Measurements from ENCODE around the gene MAEL. TPM values are rescaled to one million over a fixed set of nuclear protein-coding genes. Genes with fewer than 3 reads are reported as not detected.

MAEL gene
- total and polyA plus RNA-seq, 12 donors, result 0.75 to 8.5 (median 3.5) TPM

DNA sequence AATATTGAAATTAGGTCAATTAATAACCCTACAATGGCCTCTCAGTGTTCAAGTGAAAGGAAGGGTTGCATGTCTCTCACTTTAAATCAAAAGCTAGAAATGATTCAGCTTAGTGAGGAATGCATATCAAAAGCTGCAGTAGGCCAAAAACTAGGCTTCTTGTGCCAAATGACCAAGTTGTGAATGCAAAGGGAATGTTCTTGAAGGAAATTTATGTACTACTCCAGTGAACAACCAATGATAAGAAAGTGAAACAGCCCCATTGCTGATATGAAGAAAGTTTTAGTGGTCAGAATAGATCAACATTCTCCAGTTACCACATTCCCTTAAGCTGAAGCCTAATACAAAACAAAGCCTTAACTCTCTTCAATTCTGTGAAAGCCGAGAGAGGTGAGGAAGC is 10.0 kb downstream of the MAEL start:
- Histone ChIP-seq H3K9me3 (peaks cover 0 to 16% (median 0%) of the 10 kb centered on the region in 11 donors), H3K4me3 (no peak overlapping the region), H3K27ac (no peak overlapping the region), H3K27me3 (peaks cover 0 to 10% (median 2%) of the 10 kb centered on the region in 7 donors), H3K4me1 (peaks cover 0 to 4% (median 0%) of the 10 kb centered on the region in 9 donors), H3K36me3 (no peaks in the 10 kb centered on the region)
- intact Hi-C loops (cut with DNase I), result no loop called here
- TF ChIP-seq, protein P1, sequence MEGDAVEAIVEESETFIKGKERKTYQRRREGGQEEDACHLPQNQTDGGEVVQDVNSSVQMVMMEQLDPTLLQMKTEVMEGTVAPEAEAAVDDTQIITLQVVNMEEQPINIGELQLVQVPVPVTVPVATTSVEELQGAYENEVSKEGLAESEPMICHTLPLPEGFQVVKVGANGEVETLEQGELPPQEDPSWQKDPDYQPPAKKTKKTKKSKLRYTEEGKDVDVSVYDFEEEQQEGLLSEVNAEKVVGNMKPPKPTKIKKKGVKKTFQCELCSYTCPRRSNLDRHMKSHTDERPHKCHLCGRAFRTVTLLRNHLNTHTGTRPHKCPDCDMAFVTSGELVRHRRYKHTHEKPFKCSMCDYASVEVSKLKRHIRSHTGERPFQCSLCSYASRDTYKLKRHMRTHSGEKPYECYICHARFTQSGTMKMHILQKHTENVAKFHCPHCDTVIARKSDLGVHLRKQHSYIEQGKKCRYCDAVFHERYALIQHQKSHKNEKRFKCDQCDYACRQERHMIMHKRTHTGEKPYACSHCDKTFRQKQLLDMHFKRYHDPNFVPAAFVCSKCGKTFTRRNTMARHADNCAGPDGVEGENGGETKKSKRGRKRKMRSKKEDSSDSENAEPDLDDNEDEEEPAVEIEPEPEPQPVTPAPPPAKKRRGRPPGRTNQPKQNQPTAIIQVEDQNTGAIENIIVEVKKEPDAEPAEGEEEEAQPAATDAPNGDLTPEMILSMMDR (IDR thresholded peaks at IDR 0.05), result no peak
- no peak for ATAC-seq
- DNase-seq, result no peak
- WGBS, 2 donors, result 76 to 84% methylated on average over 1 of the region's 1 CpG

DNA sequence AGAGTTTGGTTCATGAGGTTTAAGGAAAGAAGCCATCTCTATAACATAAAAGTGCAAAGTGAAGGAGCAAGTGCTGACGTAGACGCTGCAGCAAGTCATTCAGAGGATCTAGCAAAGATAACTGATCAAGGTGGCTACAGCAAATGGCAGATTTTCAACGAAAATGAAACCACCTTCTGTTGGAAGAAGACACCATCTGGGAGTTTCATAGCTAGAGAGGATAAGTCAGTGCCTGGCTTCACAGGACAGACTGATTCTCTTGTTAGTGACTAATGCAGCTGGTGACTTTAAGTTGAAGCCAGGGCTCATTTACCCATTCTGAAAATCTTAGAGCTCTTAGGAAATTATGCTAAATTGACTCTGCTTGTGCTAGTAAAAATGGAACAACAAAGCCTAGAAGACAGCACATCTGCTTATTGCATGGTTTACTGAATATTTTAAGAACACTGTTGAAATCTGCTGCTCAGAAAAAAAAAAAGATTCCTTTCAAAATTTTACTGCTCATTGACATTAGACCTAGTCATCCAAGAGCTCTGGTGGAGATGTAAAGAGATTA is 10.5 kb downstream of the MAEL start:
- no peak overlapping the region for H3K4me3 ChIP-seq
- no peak for DNase-seq
- 57 to 62% methylated on average over 3 of the region's 3 CpGs for WGBS, 2 donors
- H3K27me3 ChIP-seq, result peaks cover 0 to 10% (median 1%) of the 10 kb centered on the region in 7 donors
- peaks cover 0 to 16% (median 0%) of the 10 kb centered on the region in 11 donors for H3K9me3 ChIP-seq
- no peak for ATAC-seq
- no peaks in the 10 kb centered on the region for H3K36me3 ChIP-seq
- H3K27ac ChIP-seq, result no peak overlapping the region
- intact Hi-C loops (cut with DNase I), result no loop called here
- TF ChIP-seq, protein P1 (IDR thresholded peaks at IDR 0.05), result no peak
- peaks cover 0 to 2% (median 0%) of the 10 kb centered on the region in 9 donors for H3K4me1 ChIP-seq

DNA sequence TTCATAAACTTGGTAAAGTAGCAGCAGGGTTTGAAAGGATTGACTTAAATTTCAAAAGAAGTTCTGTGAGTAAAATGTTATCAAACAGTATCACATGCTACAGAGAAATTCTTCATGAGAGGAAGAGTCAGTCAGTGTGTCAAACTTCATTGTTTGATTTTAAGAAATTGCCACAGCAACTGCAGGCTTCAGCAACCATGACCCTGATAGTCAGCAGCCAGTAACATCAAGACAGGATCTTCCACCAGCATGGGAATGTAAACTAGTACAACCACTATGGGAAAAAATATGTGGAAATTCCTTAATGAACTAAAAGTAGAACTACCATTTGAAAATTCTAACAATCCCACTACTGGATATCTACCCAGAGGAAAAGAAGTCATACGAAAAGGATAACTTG is 11.5 kb downstream of the MAEL start:
- ATAC-seq, result no peak
- Histone ChIP-seq H3K9me3 (peaks cover 0 to 16% (median 0%) of the 10 kb centered on the region in 11 donors), H3K4me3 (no peak overlapping the region), H3K27ac (no peak overlapping the region), H3K36me3 (no peaks in the 10 kb centered on the region), H3K4me1 (no peaks in the 10 kb centered on the region), H3K27me3 (peaks cover 0 to 5% (median 0%) of the 10 kb centered on the region in 7 donors)
- TF ChIP-seq, protein P1 (IDR thresholded peaks at IDR 0.05), result no peak
- no peak for DNase-seq
- WGBS, 2 donors, result 91 to 95% methylated on average over 1 of the region's 1 CpG
- intact Hi-C loops (cut with DNase I), result no loop called here

DNA sequence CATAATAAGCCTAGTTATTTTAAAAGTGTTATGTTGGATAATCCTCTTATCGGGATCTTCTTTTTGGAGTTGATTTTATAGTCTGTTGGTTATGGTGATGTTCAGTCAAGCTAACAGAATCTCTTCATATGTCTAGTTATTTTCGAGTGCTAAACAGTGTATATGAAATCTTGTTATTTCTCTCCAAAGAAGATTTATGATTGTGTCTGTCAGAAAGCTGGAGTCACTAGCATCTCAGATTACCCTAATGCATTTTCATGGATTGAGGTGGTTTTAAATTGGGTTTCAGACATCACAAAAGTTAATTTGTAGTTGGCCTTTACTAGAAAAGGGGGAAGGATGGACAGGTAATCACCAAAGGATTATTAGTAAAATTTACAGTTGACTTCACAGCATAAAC is 13.3 kb downstream of the MAEL start:
- intact Hi-C loops (cut with DNase I), result no loop called here
- no peak for DNase-seq
- ATAC-seq, result no peak

More for the DNA sequence above, 13.3 kb downstream of the MAEL start:
- H3K4me3 ChIP-seq, result no peak overlapping the region
- no peak overlapping the region for H3K27ac ChIP-seq
- H3K27me3 ChIP-seq, result no peaks in the 10 kb centered on the region
- H3K4me1 ChIP-seq, result no peaks in the 10 kb centered on the region
- 82 to 88% methylated on average over 2 of the region's 2 CpGs for WGBS, 2 donors
- no peaks in the 10 kb centered on the region for H3K36me3 ChIP-seq
- peaks cover 0 to 16% (median 0%) of the 10 kb centered on the region in 11 donors for H3K9me3 ChIP-seq
- TF ChIP-seq, protein P1 (IDR thresholded peaks at IDR 0.05), result no peak

All from heart right ventricle (tissue), 16 donors.